ENCODE results near the gene ZSCAN31. TPM values are rescaled to one million over a fixed set of nuclear protein-coding genes. Genes with fewer than 3 reads are reported as not detected.

ZSCAN31 gene
- total and polyA plus RNA-seq, 10 of the 15 experiments (the other 5 are each of a cell fraction or from before 2014, with no cell fraction given): 1.6 to 5.2 (median 2.9) TPM

GRCh38 chr6:28274888-28275287 is 61.1 kb downstream of the ZSCAN31 start (continued):
- TF ChIP-seq CEBPB (IDR thresholded peaks at IDR 0.05; ENCODE audit: borderline replicate concordance in 1 of 2, low read depth in 2 of 2, low read length in 2 of 2): no peak

Small RNA genes within 50 kb of the gene (small RNA-seq; reads per million reads assigned to genes)
- gene AL021997.1 (not detected), gene AL021997.2 (not detected)

Other genes with a start within 250 kb of the ZSCAN31 start
Only the 7 nearest of the 12 such genes appear.
- gene ZKSCAN4, start 83.9 kb downstream of the ZSCAN31 start, total RNA-seq (2014; rRNA removed): 4.4 and 5.8 TPM in 2 replicates
- gene ZKSCAN4, start 83.9 kb downstream of the ZSCAN31 start, total RNA-seq (2014; rRNA removed; fragmentation: Illumina TruSeq; extraction: Trizol): 5.8 and 6.1 TPM in 2 replicates
- gene ZKSCAN4, start 83.9 kb downstream of the ZSCAN31 start, total RNA-seq (2021): 5.8 and 6.4 TPM in 2 replicates
- gene ZKSCAN4, start 83.9 kb downstream of the ZSCAN31 start, polyA plus RNA-seq (2011; rRNA removed): 5.5 and 7.0 TPM in 2 replicates
- gene ZKSCAN4, start 83.9 kb downstream of the ZSCAN31 start, polyA plus RNA-seq (2014; fragmentation: Illumina TruSeq; extraction: Trizol): 6.5 and 7.4 TPM in 2 replicates
- gene ZKSCAN4, start 83.9 kb downstream of the ZSCAN31 start, polyA plus RNA-seq (2014; fragmentation: Nextera tagmentation; extraction: Ambion mirVana): 1 to 10 TPM; 3.0 to 3.3 TPM
- gene ZKSCAN4, start 83.9 kb downstream of the ZSCAN31 start, polyA plus RNA-seq (2014; rRNA removed): 4.3 and 4.8 TPM in 2 replicates
- 1 to 10 TPM; 4.9 to 5.1 TPM for gene ZKSCAN4, start 83.9 kb downstream of the ZSCAN31 start, polyA plus RNA-seq (2016; fragmentation: Nextera tagmentation; extraction: Ambion mirVana)
- 0.16 and 0.17 TPM in 2 replicates for gene NKAPL, start 76.9 kb downstream of the ZSCAN31 start, total RNA-seq (2014; rRNA removed)
- 0.27 and 0.32 TPM in 2 replicates for gene NKAPL, start 76.9 kb downstream of the ZSCAN31 start, total RNA-seq (2014; rRNA removed; fragmentation: Illumina TruSeq; extraction: Trizol)
- 0.11 and 0.18 TPM in 2 replicates for gene NKAPL, start 76.9 kb downstream of the ZSCAN31 start, total RNA-seq (2021)
- gene NKAPL, start 76.9 kb downstream of the ZSCAN31 start, polyA plus RNA-seq (2011; rRNA removed): not detected in 2 replicates
- 0.15 and 0.29 TPM in 2 replicates for gene NKAPL, start 76.9 kb downstream of the ZSCAN31 start, polyA plus RNA-seq (2014; fragmentation: Illumina TruSeq; extraction: Trizol)
- under 1 TPM; 0.10 to 0.22 TPM for gene NKAPL, start 76.9 kb downstream of the ZSCAN31 start, polyA plus RNA-seq (2014; fragmentation: Nextera tagmentation; extraction: Ambion mirVana)
- 0.27 and 0.31 TPM in 2 replicates for gene NKAPL, start 76.9 kb downstream of the ZSCAN31 start, polyA plus RNA-seq (2014; rRNA removed)
- under 1 TPM; 0.19 to 0.48 TPM for gene NKAPL, start 76.9 kb downstream of the ZSCAN31 start, polyA plus RNA-seq (2016; fragmentation: Nextera tagmentation; extraction: Ambion mirVana)
- gene ZSCAN26, start 69.0 kb downstream of the ZSCAN31 start, total RNA-seq (2014; rRNA removed): 4.5 and 8.7 TPM in 2 replicates
- 7.4 and 7.6 TPM in 2 replicates for gene ZSCAN26, start 69.0 kb downstream of the ZSCAN31 start, total RNA-seq (2014; rRNA removed; fragmentation: Illumina TruSeq; extraction: Trizol)
- 5.4 and 7.4 TPM in 2 replicates for gene ZSCAN26, start 69.0 kb downstream of the ZSCAN31 start, total RNA-seq (2021)
- 13.3 and 14.1 TPM in 2 replicates for gene ZSCAN26, start 69.0 kb downstream of the ZSCAN31 start, polyA plus RNA-seq (2011; rRNA removed)
- 8.9 and 14.6 TPM in 2 replicates for gene ZSCAN26, start 69.0 kb downstream of the ZSCAN31 start, polyA plus RNA-seq (2014; fragmentation: Illumina TruSeq; extraction: Trizol)
- gene ZSCAN26, start 69.0 kb downstream of the ZSCAN31 start, polyA plus RNA-seq (2014; fragmentation: Nextera tagmentation; extraction: Ambion mirVana): 1 to 10 TPM; 4.6 to 5.4 TPM
- 5.6 and 6.9 TPM in 2 replicates for gene ZSCAN26, start 69.0 kb downstream of the ZSCAN31 start, polyA plus RNA-seq (2014; rRNA removed)
- 1 to 10 TPM; 5.9 to 6.0 TPM for gene ZSCAN26, start 69.0 kb downstream of the ZSCAN31 start, polyA plus RNA-seq (2016; fragmentation: Nextera tagmentation; extraction: Ambion mirVana)
- gene PGBD1, start 54.6 kb downstream of the ZSCAN31 start, total RNA-seq (2014; rRNA removed): 3.7 and 4.4 TPM in 2 replicates
- gene PGBD1, start 54.6 kb downstream of the ZSCAN31 start, total RNA-seq (2014; rRNA removed; fragmentation: Illumina TruSeq; extraction: Trizol): 3.9 and 4.2 TPM in 2 replicates
- gene PGBD1, start 54.6 kb downstream of the ZSCAN31 start, total RNA-seq (2021): 3.0 and 3.7 TPM in 2 replicates
- 1.9 and 2.5 TPM in 2 replicates for gene PGBD1, start 54.6 kb downstream of the ZSCAN31 start, polyA plus RNA-seq (2011; rRNA removed)
- 4.4 and 4.8 TPM in 2 replicates for gene PGBD1, start 54.6 kb downstream of the ZSCAN31 start, polyA plus RNA-seq (2014; fragmentation: Illumina TruSeq; extraction: Trizol)
- gene PGBD1, start 54.6 kb downstream of the ZSCAN31 start, polyA plus RNA-seq (2014; fragmentation: Nextera tagmentation; extraction: Ambion mirVana): 1 to 10 TPM; 2.0 to 2.2 TPM
- gene PGBD1, start 54.6 kb downstream of the ZSCAN31 start, polyA plus RNA-seq (2014; rRNA removed): 2.9 and 3.8 TPM in 2 replicates
- 1 to 10 TPM; 4.5 to 4.9 TPM for gene PGBD1, start 54.6 kb downstream of the ZSCAN31 start, polyA plus RNA-seq (2016; fragmentation: Nextera tagmentation; extraction: Ambion mirVana)
- 2.8 and 3.4 TPM in 2 replicates for gene ZKSCAN3, start 13.8 kb upstream of the ZSCAN31 start, total RNA-seq (2014; rRNA removed)
- 3.4 and 3.6 TPM in 2 replicates for gene ZKSCAN3, start 13.8 kb upstream of the ZSCAN31 start, total RNA-seq (2014; rRNA removed; fragmentation: Illumina TruSeq; extraction: Trizol)
- gene ZKSCAN3, start 13.8 kb upstream of the ZSCAN31 start, total RNA-seq (2021): 3.9 and 4.3 TPM in 2 replicates
- 2.9 and 3.3 TPM in 2 replicates for gene ZKSCAN3, start 13.8 kb upstream of the ZSCAN31 start, polyA plus RNA-seq (2011; rRNA removed)
- 2.5 and 3.6 TPM in 2 replicates for gene ZKSCAN3, start 13.8 kb upstream of the ZSCAN31 start, polyA plus RNA-seq (2014; fragmentation: Illumina TruSeq; extraction: Trizol)
- 1 to 10 TPM in 1 of 2 experiments, under 1 TPM in 1; 0.86 to 1.1 TPM for gene ZKSCAN3, start 13.8 kb upstream of the ZSCAN31 start, polyA plus RNA-seq (2014; fragmentation: Nextera tagmentation; extraction: Ambion mirVana)
- 2.6 and 3.0 TPM in 2 replicates for gene ZKSCAN3, start 13.8 kb upstream of the ZSCAN31 start, polyA plus RNA-seq (2014; rRNA removed)
- gene ZKSCAN3, start 13.8 kb upstream of the ZSCAN31 start, polyA plus RNA-seq (2016; fragmentation: Nextera tagmentation; extraction: Ambion mirVana): 1 to 10 TPM; 2.8 to 3.2 TPM
- 8.5 and 9.9 TPM in 2 replicates for gene ZSCAN12, start 63.6 kb upstream of the ZSCAN31 start, total RNA-seq (2014; rRNA removed)
- gene ZSCAN12, start 63.6 kb upstream of the ZSCAN31 start, total RNA-seq (2014; rRNA removed; fragmentation: Illumina TruSeq; extraction: Trizol): 12.2 and 12.8 TPM in 2 replicates
- 7.9 and 8.2 TPM in 2 replicates for gene ZSCAN12, start 63.6 kb upstream of the ZSCAN31 start, total RNA-seq (2021)
- gene ZSCAN12, start 63.6 kb upstream of the ZSCAN31 start, polyA plus RNA-seq (2011; rRNA removed): 12.0 and 17.6 TPM in 2 replicates
- gene ZSCAN12, start 63.6 kb upstream of the ZSCAN31 start, polyA plus RNA-seq (2014; fragmentation: Illumina TruSeq; extraction: Trizol): 10.1 and 10.9 TPM in 2 replicates
- gene ZSCAN12, start 63.6 kb upstream of the ZSCAN31 start, polyA plus RNA-seq (2014; fragmentation: Nextera tagmentation; extraction: Ambion mirVana): 1 to 10 TPM; 1.2 to 1.6 TPM
- gene ZSCAN12, start 63.6 kb upstream of the ZSCAN31 start, polyA plus RNA-seq (2014; rRNA removed): 6.2 and 6.7 TPM in 2 replicates
- 1 to 10 TPM; 3.9 to 4.2 TPM for gene ZSCAN12, start 63.6 kb upstream of the ZSCAN31 start, polyA plus RNA-seq (2016; fragmentation: Nextera tagmentation; extraction: Ambion mirVana)
- 0.90 and 1.3 TPM in 2 replicates for gene ZSCAN23, start 107.3 kb upstream of the ZSCAN31 start, total RNA-seq (2014; rRNA removed)
- gene ZSCAN23, start 107.3 kb upstream of the ZSCAN31 start, total RNA-seq (2014; rRNA removed; fragmentation: Illumina TruSeq; extraction: Trizol): 1.3 and 2.3 TPM in 2 replicates
- 0.77 and 1.6 TPM in 2 replicates for gene ZSCAN23, start 107.3 kb upstream of the ZSCAN31 start, total RNA-seq (2021)
- 1.3 and 1.4 TPM in 2 replicates for gene ZSCAN23, start 107.3 kb upstream of the ZSCAN31 start, polyA plus RNA-seq (2011; rRNA removed)
- gene ZSCAN23, start 107.3 kb upstream of the ZSCAN31 start, polyA plus RNA-seq (2014; fragmentation: Illumina TruSeq; extraction: Trizol): 0.86 and 0.96 TPM in 2 replicates
- under 1 TPM; 0.04 to 0.34 TPM for gene ZSCAN23, start 107.3 kb upstream of the ZSCAN31 start, polyA plus RNA-seq (2014; fragmentation: Nextera tagmentation; extraction: Ambion mirVana)
- 1.9 and 2.0 TPM in 2 replicates for gene ZSCAN23, start 107.3 kb upstream of the ZSCAN31 start, polyA plus RNA-seq (2014; rRNA removed)
- gene ZSCAN23, start 107.3 kb upstream of the ZSCAN31 start, polyA plus RNA-seq (2016; fragmentation: Nextera tagmentation; extraction: Ambion mirVana): under 1 TPM; 0.21 to 0.28 TPM

Data from GM12878 (cell line).